Bronchial epithelial cell (primary cell): ENCODE data around the gene HOXB5. TPM values are rescaled to one million over a fixed set of nuclear protein-coding genes. Genes with fewer than 3 reads are reported as not detected.

Source experiments
- DNase-seq: peaks from one replicate; pipeline ENCODE4 v3.0.0-alpha.2; 2010; ENCODE audit warnings: low read depth
- FAIRE-seq: peaks from 2 replicates; lab custom pipeline; 2011; peaks lifted over from hg19 to GRCh38; lab: Jason Lieb, UNC
- H3K27me3 ChIP-seq: 2 replicates; pipeline ENCODE4 v1.5.1; 2011; ENCODE audit warnings: low read length; ENCODE audit not compliant: control insufficient read depth, insufficient read depth
- H3K36me3 ChIP-seq: 2 replicates; pipeline ENCODE4 v1.5.1; 2011; ENCODE audit warnings: low read length; ENCODE audit not compliant: control insufficient read depth, insufficient read depth
- H3K4me3 ChIP-seq: 2 replicates; pipeline ENCODE4 v1.5.1; 2011; ENCODE audit warnings: mild to moderate bottlenecking, low read depth, low read length, control low read depth
- CTCF ChIP-seq: IDR thresholded peaks from 2 replicates; pipeline ENCODE4 v1.5.1; 2011; ENCODE audit warnings: mild to moderate bottlenecking, moderate library complexity, low read length, control low read depth, inconsistent platforms; ENCODE audit not compliant: insufficient read depth, severe bottlenecking
- total RNA-seq: library from RNA; depleted of rRNA; stranded (reverse); fragments of >200 nt; gene quantifications from 2 replicates; pipeline ENCODE4 v1.2.1, GENCODE V29; 2014

HOXB5 gene
- total RNA-seq, 1 donor from 2014 or later = not detected

- FAIRE-seq (no peak), DNase-seq (no peak)
- TF ChIP-seq CTCF = no peak
- peaks cover 65% of the 10 kb centered on the region for H3K27me3 ChIP-seq
- no peaks in the 10 kb centered on the region for H3K36me3 ChIP-seq
- no peak overlapping the region for H3K4me3 ChIP-seq
Observed at GRCh38 chr17:48542698-48543106, 50.9 kb downstream of the HOXB5 start.

- no peak for FAIRE-seq
- no peaks in the 10 kb centered on the region for H3K36me3 ChIP-seq
- no peak overlapping the region for H3K4me3 ChIP-seq
- TF ChIP-seq CTCF = no peak
- peaks cover 60% of the 10 kb centered on the region for H3K27me3 ChIP-seq
- no peak for DNase-seq
Observed at GRCh38 chr17:48542114-48542656, 51.4 kb downstream of the HOXB5 start.

- peaks cover 56% of the 10 kb centered on the region for H3K27me3 ChIP-seq
- TF ChIP-seq CTCF = no peak
- H3K36me3 ChIP-seq = no peaks in the 10 kb centered on the region
- no peak overlapping the region for H3K4me3 ChIP-seq
- FAIRE-seq (no peak), DNase-seq (no peak)
Observed at GRCh38 chr17:48541577-48542113, 51.9 kb downstream of the HOXB5 start.

Other genes starting within 250 kb of the HOXB5 start
- not detected in 2 replicates for gene SKAP1, start 163.6 kb downstream of the HOXB5 start, total RNA-seq
- under 0.01 TPM in 1 of 2 replicates, not detected in the other for gene HOXB1, start 62.8 kb downstream of the HOXB5 start, total RNA-seq
- not detected in 2 replicates for gene HOXB2, start 48.7 kb downstream of the HOXB5 start, total RNA-seq
- gene HOXB4, start 15.4 kb downstream of the HOXB5 start, total RNA-seq = not detected in 2 replicates
- gene HOXB3, start 3.5 kb downstream of the HOXB5 start, total RNA-seq = not detected in 2 replicates
- gene HOXB6, start 11.2 kb upstream of the HOXB5 start, total RNA-seq = not detected in 2 replicates
- gene HOXB7, start 17.2 kb upstream of the HOXB5 start, total RNA-seq = not detected in 2 replicates
- not detected in 2 replicates for gene HOXB8, start 21.5 kb upstream of the HOXB5 start, total RNA-seq
- not detected in 2 replicates for gene HOXB9, start 32.6 kb upstream of the HOXB5 start, total RNA-seq
- not detected in 2 replicates for gene PRAC1, start 128.7 kb upstream of the HOXB5 start, total RNA-seq
- not detected in 2 replicates for gene PRAC2, start 129.4 kb upstream of the HOXB5 start, total RNA-seq
- not detected in 2 replicates for gene HOXB13, start 135.0 kb upstream of the HOXB5 start, total RNA-seq
- gene TTLL6, start 223.4 kb upstream of the HOXB5 start, total RNA-seq = not detected in 2 replicates
- gene CALCOCO2, start 237.3 kb upstream of the HOXB5 start, total RNA-seq = 30.3 and 60.3 TPM in 2 replicates